PC-9 (cell line): Measurements from ENCODE around the gene FARP1. TPM values are rescaled to one million over a fixed set of nuclear protein-coding genes. Genes with fewer than 3 reads are reported as not detected.

Source experiments
- BruUV-seq: library from RNA; stranded (reverse); fragments of 400-500 nt; replicated peaks from 2 replicates; lab custom pipeline; 2021; lab: Mats Ljungman, UMichigan
- CTCF ChIA-PET: fragments of 300-600 bp; sonication (Branson Sonifier 250); formaldehyde crosslinking; loops from one replicate; lab custom pipeline; 2022; ENCODE audit warnings: antibody characterized with exemption; lab: Charles Lee
- POLR2A ChIA-PET: fragments of 300-600 bp; sonication (Branson Sonifier 250); formaldehyde crosslinking; loops from one replicate; lab custom pipeline; 2022; ENCODE audit warnings: antibody characterized with exemption; ENCODE audit not compliant: unreplicated experiment; lab: Charles Lee
- DNase-seq, 2 experiments: peaks; one replicate each; pipeline versions ENCODE4 v3.0.0 to v3.0.0-alpha.2; 2015 to 2022; ENCODE audit warnings: mixed read lengths in 1 of 2
- H2AFZ ChIP-seq: fragments of 200-600 bp; sonication (generic); 2 replicates; pipeline ENCODE4 v1.8.1; 2017; ENCODE audit warnings: antibody characterized with exemption
- H3F3A ChIP-seq: fragments of 200-600 bp; sonication (generic); 2 replicates; pipeline ENCODE4 v1.8.1; 2017; ENCODE audit warnings: antibody characterized with exemption, mild to moderate bottlenecking, low read depth; ENCODE audit not compliant: insufficient read depth
- H3K27ac ChIP-seq: fragments of 200-600 bp; sonication (generic); 2 replicates; pipeline ENCODE4 v1.6.1; 2016; ENCODE audit warnings: mixed run types
- H3K27me3 ChIP-seq: fragments of 200-600 bp; sonication (generic); 2 replicates; pipeline ENCODE4 v1.6.1; 2016; ENCODE audit warnings: low read depth, mixed run types; ENCODE audit not compliant: insufficient read depth
- H3K36me3 ChIP-seq: fragments of 200-600 bp; sonication (generic); 2 replicates; pipeline ENCODE4 v1.6.1; 2016; ENCODE audit warnings: low read depth, mixed run types
- H3K4me1 ChIP-seq: fragments of 200-600 bp; sonication (generic); replicated peaks from 2 replicates; pipeline ENCODE4 v1.6.1; 2016; ENCODE audit warnings: mixed run types; ENCODE audit not compliant: insufficient read depth
- H3K4me2 ChIP-seq: fragments of 200-600 bp; sonication (generic); 2 replicates; pipeline ENCODE4 v1.6.1; 2017; ENCODE audit warnings: mixed run types
- H3K4me3 ChIP-seq: fragments of 200-600 bp; sonication (generic); 2 replicates; pipeline ENCODE4 v1.6.1; 2016; ENCODE audit warnings: mixed run types
- H3K79me2 ChIP-seq: fragments of 200-600 bp; sonication (generic); 2 replicates; pipeline ENCODE4 v1.6.1; 2017; ENCODE audit warnings: low read depth, mixed run types
- H3K9me2 ChIP-seq: fragments of 200-600 bp; sonication (generic); 2 replicates; pipeline ENCODE4 v1.8.1; 2017; ENCODE audit warnings: mild to moderate bottlenecking; ENCODE audit not compliant: insufficient read depth
- H3K9me3 ChIP-seq: fragments of 200-600 bp; sonication (generic); 2 replicates; pipeline ENCODE4 v1.8.1; 2016; ENCODE audit warnings: low read depth; ENCODE audit not compliant: insufficient read depth
- H4K20me1 ChIP-seq: fragments of 200-600 bp; sonication (generic); 2 replicates; pipeline ENCODE4 v1.8.1; 2017; ENCODE audit not compliant: insufficient read depth
- EZH2 ChIP-seq: fragments of 200-600 bp; sonication (generic); IDR thresholded peaks from 2 replicates; pipeline ENCODE4 v1.8.0; 2017; ENCODE audit warnings: antibody characterized with exemption, low read depth
- intact Hi-C: fragments of 100-400 bp; cut with micrococcal nuclease; formaldehyde crosslinking; loops from one replicate; pipeline ENCODE4 v1.10.0; 2022; ENCODE audit not compliant: unreplicated experiment
- total RNA-seq: library from RNA; stranded (reverse); gene quantifications from 2 replicates; pipeline ENCODE4 v1.2.3, GENCODE V29; 2021
- TF ChIP-seq, protein P1 (sequence below): fragments of 200-600 bp; sonication (generic); conservative IDR thresholded peaks from 2 replicates; pipeline ENCODE4 v1.6.1; 2017; ENCODE audit warnings: mixed run types, antibody characterized with exemption, mild to moderate bottlenecking, moderate library complexity

FARP1 gene
- total RNA-seq, 1 experiment from 2014 or later, result 62.1 TPM

DNA sequence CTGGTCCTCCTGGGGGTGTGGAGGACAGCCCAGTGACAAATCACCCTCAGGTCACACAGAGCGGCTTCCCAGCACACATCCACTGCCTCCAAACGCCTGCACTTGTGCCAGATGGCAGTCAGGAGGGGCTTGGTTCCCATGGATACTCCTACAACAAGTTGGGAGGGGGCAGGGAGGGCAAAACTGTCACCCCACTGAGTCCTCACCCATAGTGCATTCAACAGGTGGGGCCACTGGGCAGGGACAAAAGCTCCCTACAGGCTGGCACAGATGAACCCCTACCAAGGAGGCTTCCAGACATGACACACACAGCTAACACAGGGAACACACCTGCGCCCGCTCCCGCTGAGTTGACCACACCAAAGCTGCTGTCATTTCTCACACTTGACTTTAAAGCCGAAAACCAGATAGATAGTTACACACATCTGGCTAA lies 313.5 kb downstream of the FARP1 start:
- Histone ChIP-seq H3K4me1 (no peaks in the 10 kb centered on the region), H3K36me3 (peaks cover 44% of the 10 kb centered on the region), H3K4me3 (no peak overlapping the region), H2AFZ (no peak overlapping the region), H3K4me2 (no peak overlapping the region), H3K27ac (no peak overlapping the region), H3K79me2 (0 out of 2 replicates have a peak, but pooled peaks cover 4% of the 10 kb centered on the region), H3K9me2 (no peaks in the 10 kb centered on the region), H3K9me3 (no peaks in the 10 kb centered on the region), H4K20me1 (peaks cover 4% of the 10 kb centered on the region), H3K27me3 (no peaks in the 10 kb centered on the region), H3F3A (peaks cover 48% of the 10 kb centered on the region)
- DNase-seq, result no peak
- POLR2A ChIA-PET, result no interaction called here
- intact Hi-C loops, result no loop called here
- no TSS peak for BruUV-seq
- CTCF ChIA-PET, result no interaction called here
- TF ChIP-seq, protein P1, sequence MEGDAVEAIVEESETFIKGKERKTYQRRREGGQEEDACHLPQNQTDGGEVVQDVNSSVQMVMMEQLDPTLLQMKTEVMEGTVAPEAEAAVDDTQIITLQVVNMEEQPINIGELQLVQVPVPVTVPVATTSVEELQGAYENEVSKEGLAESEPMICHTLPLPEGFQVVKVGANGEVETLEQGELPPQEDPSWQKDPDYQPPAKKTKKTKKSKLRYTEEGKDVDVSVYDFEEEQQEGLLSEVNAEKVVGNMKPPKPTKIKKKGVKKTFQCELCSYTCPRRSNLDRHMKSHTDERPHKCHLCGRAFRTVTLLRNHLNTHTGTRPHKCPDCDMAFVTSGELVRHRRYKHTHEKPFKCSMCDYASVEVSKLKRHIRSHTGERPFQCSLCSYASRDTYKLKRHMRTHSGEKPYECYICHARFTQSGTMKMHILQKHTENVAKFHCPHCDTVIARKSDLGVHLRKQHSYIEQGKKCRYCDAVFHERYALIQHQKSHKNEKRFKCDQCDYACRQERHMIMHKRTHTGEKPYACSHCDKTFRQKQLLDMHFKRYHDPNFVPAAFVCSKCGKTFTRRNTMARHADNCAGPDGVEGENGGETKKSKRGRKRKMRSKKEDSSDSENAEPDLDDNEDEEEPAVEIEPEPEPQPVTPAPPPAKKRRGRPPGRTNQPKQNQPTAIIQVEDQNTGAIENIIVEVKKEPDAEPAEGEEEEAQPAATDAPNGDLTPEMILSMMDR, result no peak
- TF ChIP-seq EZH2, result no peak

- Histone ChIP-seq H2AFZ (no peak overlapping the region), H3K79me2 (0 out of 2 replicates have a peak, but pooled peaks cover 4% of the 10 kb centered on the region), H3K4me3 (no peak overlapping the region), H3K4me2 (no peak overlapping the region), H3K9me3 (no peaks in the 10 kb centered on the region), H3K27ac (no peak overlapping the region), H3F3A (peaks cover 47% of the 10 kb centered on the region; the same call in 1 of the 2 replicates), H3K27me3 (no peaks in the 10 kb centered on the region), H3K9me2 (no peaks in the 10 kb centered on the region), H3K4me1 (no peaks in the 10 kb centered on the region), H4K20me1 (peaks cover 5% of the 10 kb centered on the region), H3K36me3 (peaks cover 37% of the 10 kb centered on the region)
- CTCF ChIA-PET, result interaction anchor here (0.6 kb wide), 1 partner anchor 393 kb away, joined by 5 read pairs; no protein-coding TSS in a partner anchor
- intact Hi-C loops, result no loop called here
- POLR2A ChIA-PET, result no interaction called here
- BruUV-seq, result no TSS peak
- no peak for DNase-seq
- TF ChIP-seq EZH2, result no peak
- TF ChIP-seq, protein P1, result no peak
These were observed 314.2 kb downstream of the FARP1 start for GRCh38 chr13:98457053-98457452.

DNA sequence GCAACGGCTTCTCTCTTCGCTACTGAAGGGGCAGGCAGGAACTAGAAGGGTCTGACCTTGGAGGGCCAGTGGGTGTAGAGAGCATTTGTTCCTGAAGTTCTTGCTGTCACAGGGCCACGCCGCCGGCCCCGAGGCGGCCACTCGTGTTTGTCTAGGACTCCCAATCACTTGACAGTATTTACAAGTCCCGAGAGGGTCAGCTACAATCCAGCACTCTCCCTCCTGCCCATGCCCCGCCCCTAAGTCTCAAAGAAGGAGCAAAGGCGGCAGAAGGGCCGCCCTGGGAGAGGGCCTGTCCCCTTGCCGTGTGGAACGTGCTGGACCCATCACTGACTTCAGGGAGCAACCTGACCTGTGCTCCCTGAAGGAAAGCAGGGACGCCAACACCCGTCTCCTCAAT lies 315.5 kb downstream of the FARP1 start:
- Histone ChIP-seq H4K20me1 (peaks cover 8% of the 10 kb centered on the region), H2AFZ (no peak overlapping the region), H3K36me3 (peaks cover 30% of the 10 kb centered on the region), H3K4me3 (no peak overlapping the region), H3K4me1 (no peaks in the 10 kb centered on the region), H3K4me2 (no peak overlapping the region), H3K27ac (peak overlapping the region; percentile 15; the same call in 1 of the 2 replicates), H3F3A (peaks cover 45% of the 10 kb centered on the region; the same call in 1 of the 2 replicates), H3K79me2 (peaks cover 9% of the 10 kb centered on the region), H3K9me2 (no peaks in the 10 kb centered on the region), H3K9me3 (no peaks in the 10 kb centered on the region), H3K27me3 (no peaks in the 10 kb centered on the region)
- CTCF ChIA-PET, result no interaction called here
- TF ChIP-seq, protein P1, result no peak
- TF ChIP-seq EZH2, result no peak
- intact Hi-C loops, result no loop called here
- no TSS peak for BruUV-seq
- POLR2A ChIA-PET, result no interaction called here
- no peak for DNase-seq
